Trophoblast cell (in vitro differentiated cells and primary cell): ENCODE measurements around the gene DDX17.

Source experiments
- DNase-seq, 2 donors: peaks; one replicate each; pipeline ENCODE4 v3.0.0-alpha.2; 2016
- H2AFZ ChIP-seq: 2 replicates; pipeline ENCODE4 v1.6.1; 2013; ENCODE audit warnings: low read length, moderate library complexity, mild to moderate bottlenecking; ENCODE audit not compliant: insufficient read depth, poor library complexity
- H2AK5ac ChIP-seq: 2 replicates; pipeline ENCODE4 v1.6.1; 2013; ENCODE audit warnings: mild to moderate bottlenecking, low read length
- H2BK120ac ChIP-seq: 2 replicates; pipeline ENCODE4 v1.6.1; 2013; ENCODE audit warnings: low read length, mild to moderate bottlenecking, moderate library complexity; ENCODE audit not compliant: insufficient read depth, poor library complexity
- H2BK12ac ChIP-seq: 2 replicates; pipeline ENCODE4 v1.6.1; 2013; ENCODE audit warnings: mild to moderate bottlenecking, low read length, moderate library complexity
- H2BK5ac ChIP-seq: 2 replicates; pipeline ENCODE4 v1.6.1; 2013; ENCODE audit warnings: low read length, low read depth, moderate library complexity, mild to moderate bottlenecking; ENCODE audit not compliant: poor library complexity
- H3K14ac ChIP-seq: 2 replicates; pipeline ENCODE4 v1.6.1; 2013; ENCODE audit warnings: mild to moderate bottlenecking, low read length
- H3K18ac ChIP-seq: 2 replicates; pipeline ENCODE4 v1.6.1; 2013; ENCODE audit warnings: mild to moderate bottlenecking, low read length
- H3K23ac ChIP-seq: 2 replicates; pipeline ENCODE4 v1.6.1; 2013; ENCODE audit warnings: low read length
- H3K27ac ChIP-seq: 2 replicates; pipeline ENCODE4 v1.5.1; 2013; ENCODE audit warnings: low read depth, mild to moderate bottlenecking, inconsistent platforms, low read length, moderate library complexity
- H3K27me3 ChIP-seq: 2 replicates; pipeline ENCODE4 v1.6.1; 2013; ENCODE audit warnings: inconsistent platforms, mild to moderate bottlenecking, low read length, moderate library complexity; ENCODE audit not compliant: insufficient read depth
- H3K36me3 ChIP-seq, 2 experiments: 1 replicate in 1 of 2; 2 replicates in 1 of 2; pipeline ENCODE4 v1.6.1; 2013; ENCODE audit warnings: low read length in 2 of 2, mild to moderate bottlenecking in 2 of 2, moderate library complexity in 1 of 2; ENCODE audit not compliant: insufficient read depth in 2 of 2, control insufficient read depth in 1 of 2
- H3K4ac ChIP-seq: 2 replicates; pipeline ENCODE4 v1.6.1; 2013; ENCODE audit warnings: low read depth, mild to moderate bottlenecking, low read length, moderate library complexity
- H3K4me1 ChIP-seq, 2 experiments: 1 replicate in 1 of 2; 2 replicates in 1 of 2; pipeline ENCODE4 v1.6.1; 2013; ENCODE audit warnings: low read length in 2 of 2, mild to moderate bottlenecking in 2 of 2, moderate library complexity in 1 of 2; ENCODE audit not compliant: insufficient read depth in 2 of 2, control insufficient read depth in 1 of 2
- H3K4me2 ChIP-seq: 2 replicates; pipeline ENCODE4 v1.6.1; 2013; ENCODE audit warnings: inconsistent platforms, mild to moderate bottlenecking, low read length, moderate library complexity
- H3K4me3 ChIP-seq: 2 replicates; pipeline ENCODE4 v1.5.1; 2013; ENCODE audit warnings: mild to moderate bottlenecking, low read depth, low read length, inconsistent platforms
- H3K79me1 ChIP-seq: one replicate; pipeline ENCODE4 v1.6.1; 2013; ENCODE audit warnings: low read length
- H3K79me2 ChIP-seq: 2 replicates; pipeline ENCODE4 v1.6.1; 2013; ENCODE audit warnings: low read length, mild to moderate bottlenecking; ENCODE audit not compliant: control insufficient read depth, insufficient read depth, poor library complexity
- H3K9ac ChIP-seq: 2 replicates; pipeline ENCODE4 v1.6.1; 2013; ENCODE audit warnings: mild to moderate bottlenecking, low read length
- H3K9me3 ChIP-seq: 2 replicates; pipeline ENCODE4 v1.6.1; 2013; ENCODE audit warnings: low read depth, mild to moderate bottlenecking, control low read depth, inconsistent platforms, low read length; ENCODE audit not compliant: insufficient read depth
- H4K12ac ChIP-seq: 2 replicates; pipeline ENCODE4 v1.6.1; 2013; ENCODE audit warnings: low read depth, mild to moderate bottlenecking, low read length, moderate library complexity
- H4K8ac ChIP-seq: 2 replicates; pipeline ENCODE4 v1.6.1; 2013; ENCODE audit warnings: low read depth, mild to moderate bottlenecking, low read length, moderate library complexity
- H4K91ac ChIP-seq: one replicate; pipeline ENCODE4 v1.6.1; 2013; ENCODE audit warnings: low read depth, mild to moderate bottlenecking, low read length, moderate library complexity
- WGBS: extraction: QIAGEN DNeasy Blood & Tissue Kit; methylation state at CpG from one replicate; pipeline ENCODE4 v1.1.7; 2013; ENCODE audit warnings: missing lambda C conversion rate; ENCODE audit not compliant: insufficient read length, insufficient coverage; ENCODE audit errors: extremely low coverage; 5-methylcytosine and 5-hydroxymethylcytosine counted together

The DDX17 gene

GRCh38 chr22:38519453-38520250, 13.5 kb upstream of the DDX17 start:
- no peak overlapping the region for H4K8ac ChIP-seq
- H3K36me3 ChIP-seq: no peaks in the 10 kb centered on the region
- DNase-seq: no peak
- H3K4me2 ChIP-seq: no peak overlapping the region
- H2BK5ac ChIP-seq: no peak overlapping the region
- H2AFZ ChIP-seq: no peak overlapping the region
- H3K79me1 ChIP-seq: no peaks in the 10 kb centered on the region
- no peak overlapping the region for H3K18ac ChIP-seq
- H2BK120ac ChIP-seq: no peak overlapping the region
- H3K79me2 ChIP-seq: no peaks in the 10 kb centered on the region
- no peaks in the 10 kb centered on the region for H3K27me3 ChIP-seq
- H2BK12ac ChIP-seq: no peak overlapping the region
- H3K9ac ChIP-seq: no peak overlapping the region
- H3K4me1 ChIP-seq: no peaks in the 10 kb centered on the region
- H3K23ac ChIP-seq: no peak overlapping the region
- no peak overlapping the region for H4K12ac ChIP-seq
- WGBS: no CpG with 5 or more reads among the region's 2 CpGs
- H2AK5ac ChIP-seq: no peak overlapping the region
- no peak overlapping the region for H3K27ac ChIP-seq
- no peaks in the 10 kb centered on the region for H3K9me3 ChIP-seq
- H3K4ac ChIP-seq: no peak overlapping the region
- no peak overlapping the region for H4K91ac ChIP-seq
- no peak overlapping the region for H3K4me3 ChIP-seq
- H3K14ac ChIP-seq: no peak overlapping the region

- Histone ChIP-seq H2AFZ (no peak overlapping the region), H3K4me3 (no peak overlapping the region), H4K8ac (no peak overlapping the region), H3K27me3 (no peaks in the 10 kb centered on the region), H3K23ac (no peak overlapping the region), H2BK5ac (no peak overlapping the region), H4K12ac (no peak overlapping the region), H2BK120ac (no peak overlapping the region), H3K9ac (no peak overlapping the region), H3K18ac (no peak overlapping the region), H3K4ac (no peak overlapping the region), H3K79me2 (no peaks in the 10 kb centered on the region), H2AK5ac (no peak overlapping the region), H3K14ac (no peak overlapping the region), H3K4me2 (no peak overlapping the region), H3K79me1 (no peaks in the 10 kb centered on the region), H3K27ac (no peak overlapping the region), H4K91ac (no peak overlapping the region), H3K36me3 (no peaks in the 10 kb centered on the region), H3K9me3 (no peaks in the 10 kb centered on the region), H2BK12ac (no peak overlapping the region), H3K4me1 (peaks cover 0 to 2% of the 10 kb centered on the region in 2 experiments)
- WGBS: no CpG with 5 or more reads among the region's 4 CpGs
- no peak for DNase-seq
Observed at GRCh38 chr22:38518620-38519019, 12.5 kb upstream of the DDX17 start.

- Histone ChIP-seq H3K4me1 (peaks cover 0 to 2% of the 10 kb centered on the region in 2 experiments), H3K14ac (no peak overlapping the region), H3K9ac (no peak overlapping the region), H3K4me3 (no peak overlapping the region), H2AFZ (no peak overlapping the region), H2AK5ac (no peak overlapping the region), H2BK5ac (no peak overlapping the region), H3K79me2 (no peaks in the 10 kb centered on the region), H4K91ac (no peak overlapping the region), H3K23ac (no peak overlapping the region), H3K9me3 (no peaks in the 10 kb centered on the region), H3K36me3 (no peaks in the 10 kb centered on the region), H2BK120ac (no peak overlapping the region), H2BK12ac (no peak overlapping the region), H3K18ac (no peak overlapping the region), H3K4ac (no peak overlapping the region), H4K8ac (no peak overlapping the region), H3K4me2 (no peak overlapping the region), H4K12ac (no peak overlapping the region), H3K27ac (no peak overlapping the region), H3K79me1 (no peaks in the 10 kb centered on the region), H3K27me3 (no peaks in the 10 kb centered on the region)
- no peak for DNase-seq
- WGBS: no CpG with 5 or more reads among the region's 1 CpG
Observed at GRCh38 chr22:38513063-38513462, 7.0 kb upstream of the DDX17 start.

- no peak for DNase-seq
- no CpG with 5 or more reads among the region's 5 CpGs for WGBS
- H3K27ac ChIP-seq: no peak overlapping the region
- H3K27me3 ChIP-seq: no peaks in the 10 kb centered on the region
- H3K23ac ChIP-seq: no peak overlapping the region
- no peak overlapping the region for H2AK5ac ChIP-seq
- no peak overlapping the region for H4K8ac ChIP-seq
- H2AFZ ChIP-seq: no peak overlapping the region
- no peak overlapping the region for H4K91ac ChIP-seq
- no peak overlapping the region for H3K4me2 ChIP-seq
- no peak overlapping the region for H3K14ac ChIP-seq
- H3K79me1 ChIP-seq: peaks cover 12% of the 10 kb centered on the region
- no peak overlapping the region for H2BK5ac ChIP-seq
- H3K4me1 ChIP-seq: peaks cover 0 to 7% of the 10 kb centered on the region in 2 experiments
- H4K12ac ChIP-seq: no peak overlapping the region
- H3K36me3 ChIP-seq: no peaks in the 10 kb centered on the region
- no peak overlapping the region for H2BK120ac ChIP-seq
- H3K4me3 ChIP-seq: no peak overlapping the region
- no peaks in the 10 kb centered on the region for H3K9me3 ChIP-seq
- peaks cover 11% of the 10 kb centered on the region for H3K79me2 ChIP-seq
- H3K4ac ChIP-seq: no peak overlapping the region
- no peak overlapping the region for H2BK12ac ChIP-seq
- H3K9ac ChIP-seq: no peak overlapping the region
- H3K18ac ChIP-seq: no peak overlapping the region
Observed at GRCh38 chr22:38510416-38510970, 4.4 kb upstream of the DDX17 start.
